Keratinocyte (primary cell): ENCODE measurements around the gene TENM3.

Experiments
- EZH2 ChIP-seq: IDR thresholded peaks from one replicate; pipeline ENCODE4 v1.6.1; 2012; ENCODE audit warnings: inconsistent platforms, mild to moderate bottlenecking, low read length, moderate library complexity
- TF ChIP-seq, protein P1 (sequence below), 3 experiments: IDR thresholded peaks in 1 of 3; conservative IDR thresholded peaks in 1 of 3; optimal IDR thresholded peaks in 1 of 3; 2 replicates in 2 of 3; 3 replicates in 1 of 3; pipeline versions ENCODE3 to v1.5.1; 2011; ENCODE audit warnings: low read length in 3 of 3, mild to moderate bottlenecking in 3 of 3, moderate library complexity in 2 of 3, control low read depth in 1 of 3, inconsistent platforms in 1 of 3; ENCODE audit not compliant: insufficient read depth in 2 of 3; ENCODE audit errors: extremely low read depth in 1 of 3

DNA sequence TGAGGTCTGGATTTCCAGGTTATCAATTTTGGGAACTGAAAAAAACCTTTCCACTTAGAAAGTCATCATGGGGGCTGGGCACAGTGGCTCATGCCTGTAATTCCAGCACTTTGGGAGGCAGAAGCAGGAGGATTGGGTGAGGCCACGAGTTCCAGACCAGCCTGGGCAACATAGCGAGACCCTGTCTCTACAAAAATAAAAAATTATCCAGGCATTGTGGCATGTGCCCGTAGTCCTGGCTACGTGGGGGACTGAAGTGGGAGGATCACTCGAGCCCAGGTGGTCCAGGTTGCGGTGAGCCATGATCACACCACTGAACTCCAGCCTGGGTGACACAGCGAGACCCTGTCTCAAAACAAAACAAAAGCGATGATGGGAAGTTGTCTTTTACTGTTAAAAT lies 7.9 kb downstream of the TENM3 start:
- TF ChIP-seq, protein P1, sequence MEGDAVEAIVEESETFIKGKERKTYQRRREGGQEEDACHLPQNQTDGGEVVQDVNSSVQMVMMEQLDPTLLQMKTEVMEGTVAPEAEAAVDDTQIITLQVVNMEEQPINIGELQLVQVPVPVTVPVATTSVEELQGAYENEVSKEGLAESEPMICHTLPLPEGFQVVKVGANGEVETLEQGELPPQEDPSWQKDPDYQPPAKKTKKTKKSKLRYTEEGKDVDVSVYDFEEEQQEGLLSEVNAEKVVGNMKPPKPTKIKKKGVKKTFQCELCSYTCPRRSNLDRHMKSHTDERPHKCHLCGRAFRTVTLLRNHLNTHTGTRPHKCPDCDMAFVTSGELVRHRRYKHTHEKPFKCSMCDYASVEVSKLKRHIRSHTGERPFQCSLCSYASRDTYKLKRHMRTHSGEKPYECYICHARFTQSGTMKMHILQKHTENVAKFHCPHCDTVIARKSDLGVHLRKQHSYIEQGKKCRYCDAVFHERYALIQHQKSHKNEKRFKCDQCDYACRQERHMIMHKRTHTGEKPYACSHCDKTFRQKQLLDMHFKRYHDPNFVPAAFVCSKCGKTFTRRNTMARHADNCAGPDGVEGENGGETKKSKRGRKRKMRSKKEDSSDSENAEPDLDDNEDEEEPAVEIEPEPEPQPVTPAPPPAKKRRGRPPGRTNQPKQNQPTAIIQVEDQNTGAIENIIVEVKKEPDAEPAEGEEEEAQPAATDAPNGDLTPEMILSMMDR (optimal IDR thresholded peaks at IDR 0.05 in 1 of 3, IDR thresholded peaks at IDR 0.05 in 1 of 3, conservative IDR thresholded peaks at IDR 0.05 in 1 of 3; ENCODE audit: extremely low read depth in 1 of 3, insufficient read depth in 2 of 3, low read length in 3 of 3): no peak
- no peak for TF ChIP-seq EZH2
